ENCODE results near the gene KCNQ5.

DNA sequence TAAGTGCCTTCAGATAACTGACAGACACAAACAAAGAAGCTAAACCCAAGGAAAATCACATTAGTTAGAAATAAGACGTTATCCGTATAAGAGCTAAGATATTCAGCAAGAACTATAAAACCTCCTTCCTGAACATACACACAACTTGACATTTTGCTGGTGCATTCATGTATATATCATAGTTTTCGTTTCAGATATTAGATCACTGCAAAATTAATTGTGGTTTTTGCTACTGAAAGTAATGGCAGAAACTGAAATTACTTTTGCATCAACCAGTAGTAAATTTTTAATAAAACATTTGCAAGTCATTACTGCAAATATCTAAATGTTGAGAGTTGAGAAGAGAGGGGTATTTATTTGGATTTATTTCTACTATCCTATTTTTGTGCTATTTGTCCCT is 26.1 kb upstream of the KCNQ5 start:
- TF ChIP-seq, protein P1, sequence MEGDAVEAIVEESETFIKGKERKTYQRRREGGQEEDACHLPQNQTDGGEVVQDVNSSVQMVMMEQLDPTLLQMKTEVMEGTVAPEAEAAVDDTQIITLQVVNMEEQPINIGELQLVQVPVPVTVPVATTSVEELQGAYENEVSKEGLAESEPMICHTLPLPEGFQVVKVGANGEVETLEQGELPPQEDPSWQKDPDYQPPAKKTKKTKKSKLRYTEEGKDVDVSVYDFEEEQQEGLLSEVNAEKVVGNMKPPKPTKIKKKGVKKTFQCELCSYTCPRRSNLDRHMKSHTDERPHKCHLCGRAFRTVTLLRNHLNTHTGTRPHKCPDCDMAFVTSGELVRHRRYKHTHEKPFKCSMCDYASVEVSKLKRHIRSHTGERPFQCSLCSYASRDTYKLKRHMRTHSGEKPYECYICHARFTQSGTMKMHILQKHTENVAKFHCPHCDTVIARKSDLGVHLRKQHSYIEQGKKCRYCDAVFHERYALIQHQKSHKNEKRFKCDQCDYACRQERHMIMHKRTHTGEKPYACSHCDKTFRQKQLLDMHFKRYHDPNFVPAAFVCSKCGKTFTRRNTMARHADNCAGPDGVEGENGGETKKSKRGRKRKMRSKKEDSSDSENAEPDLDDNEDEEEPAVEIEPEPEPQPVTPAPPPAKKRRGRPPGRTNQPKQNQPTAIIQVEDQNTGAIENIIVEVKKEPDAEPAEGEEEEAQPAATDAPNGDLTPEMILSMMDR (conservative IDR thresholded peaks at IDR 0.05 in 1 of 2, IDR thresholded peaks at IDR 0.05 in 1 of 2; ENCODE audit: low read depth in 1 of 2, low read length in 2 of 2), result no peak
- TF ChIP-seq EZH2 (IDR thresholded peaks at IDR 0.05; ENCODE audit: low read length, missing control alignments), result no peak
